Stimulated activated CD8-positive, alpha-beta memory T cell treated with anti-CD3 and anti-CD28 coated beads, Interleukin-2, amount 100 ng/mL, for 1 hour (primary cell): ENCODE results near the gene RBM33.

Source experiments
- DNase-seq, 2 donors: peaks; one replicate each; pipeline ENCODE4 v3.0.0-alpha.2; 2020; ENCODE audit warnings: low read depth in 2 of 2

RBM33 gene

GRCh38 chr7:155773531-155773930 is 129.1 kb downstream of the RBM33 start:
- DNase-seq, result no peak

- DNase-seq, result no peak
Observed at GRCh38 chr7:155774947-155775346, 130.5 kb downstream of the RBM33 start.

- DNase-seq, result no peak
Observed at GRCh38 chr7:155775691-155776090, 131.2 kb downstream of the RBM33 start.

- no peak for DNase-seq
Observed at GRCh38 chr7:155776606-155777005, 132.1 kb downstream of the RBM33 start.

- DNase-seq, result no peak
Observed at GRCh38 chr7:155778349-155778748, 133.9 kb downstream of the RBM33 start.

GRCh38 chr7:155780884-155781283 is 136.4 kb downstream of the RBM33 start:
- DNase-seq, result no peak

- DNase-seq, result no peak
Observed at GRCh38 chr7:155781433-155781832, 137.0 kb downstream of the RBM33 start.

- DNase-seq, result no peak
Observed at GRCh38 chr7:155782466-155782865, 138.0 kb downstream of the RBM33 start.

- no peak for DNase-seq
Observed at GRCh38 chr7:155785536-155785935, 141.1 kb downstream of the RBM33 start.

- no peak for DNase-seq
Observed at GRCh38 chr7:155786491-155786890, 142.0 kb downstream of the RBM33 start.

- no peak for DNase-seq
Observed at GRCh38 chr7:155787171-155787851, 142.8 kb downstream of the RBM33 start.

- no peak for DNase-seq
Observed at GRCh38 chr7:155788616-155789000, 144.1 kb downstream of the RBM33 start.

GRCh38 chr7:155789001-155789725 is 144.7 kb downstream of the RBM33 start:
- no peak for DNase-seq

GRCh38 chr7:155790666-155791065 is 146.2 kb downstream of the RBM33 start:
- DNase-seq, result no peak

- no peak for DNase-seq
Observed at GRCh38 chr7:155791214-155791737, 146.8 kb downstream of the RBM33 start.

GRCh38 chr7:155791836-155792235 is 147.4 kb downstream of the RBM33 start:
- DNase-seq, result no peak

GRCh38 chr7:155792315-155792960 is 148.0 kb downstream of the RBM33 start:
- DNase-seq, result no peak

- no peak for DNase-seq
Observed at GRCh38 chr7:155792999-155793560, 148.6 kb downstream of the RBM33 start.

GRCh38 chr7:155793720-155794119 is 149.3 kb downstream of the RBM33 start:
- DNase-seq, result no peak

- DNase-seq, result no peak
Observed at GRCh38 chr7:155794196-155794595, 149.7 kb downstream of the RBM33 start.

GRCh38 chr7:155795401-155795800 is 150.9 kb downstream of the RBM33 start:
- no peak for DNase-seq

GRCh38 chr7:155795951-155796350 is 151.5 kb downstream of the RBM33 start:
- no peak for DNase-seq
